HepG2 (cell line): Measurements from ENCODE around the gene SLC26A4.

ENCODE experiments used
- CTCF ChIP-seq: sonication (generic); formaldehyde crosslinking; IDR thresholded peaks from 2 replicates; pipeline ENCODE4 v1.5.0; 2020; ENCODE audit warnings: mild to moderate bottlenecking, missing genetic modification reagents, moderate library complexity
- MAX ChIP-seq: IDR thresholded peaks from 2 replicates; pipeline ENCODE4 v1.6.1; 2012; ENCODE audit warnings: inconsistent platforms
- MXI1 ChIP-seq: IDR thresholded peaks from 3 replicates; pipeline ENCODE4 v1.6.1; 2012; ENCODE audit warnings: low read depth, low read length, inconsistent platforms, borderline replicate concordance
- NFE2L2 ChIP-seq: fragments of 150-350 bp; IDR thresholded peaks from 2 replicates; pipeline ENCODE4 v1.6.1; 2014; ENCODE audit warnings: low read length
- ZNF614 ChIP-seq: IDR thresholded peaks from 2 replicates; pipeline ENCODE4 v1.6.1; 2018; ENCODE audit warnings: missing biosample characterization, missing genetic modification reagents, inconsistent platforms, borderline replicate concordance

- TF ChIP-seq MXI1 (no peak), CTCF (CRISPR knock-in tag) (no peak), NFE2L2 (no peak), MAX (no peak), ZNF614 (CRISPR knock-in tag) (no peak)
Measured at GRCh38 chr7:107690611-107691010, 30.0 kb downstream of the SLC26A4 start.
